ENCODE data around the gene KRTAP12-3.
"Not testable (repeated sequence)": the region's sequence is repeated elsewhere in the genome, so short reads cannot be mapped to it uniquely, and the experiment has no call there.

Gene KRTAP12-3

GRCh38 chr21:44627181-44627822 is 30.4 kb upstream of the KRTAP12-3 start:
- DNase-seq (ENCODE audit: low spot score), result not testable (repeated sequence)

DNA sequence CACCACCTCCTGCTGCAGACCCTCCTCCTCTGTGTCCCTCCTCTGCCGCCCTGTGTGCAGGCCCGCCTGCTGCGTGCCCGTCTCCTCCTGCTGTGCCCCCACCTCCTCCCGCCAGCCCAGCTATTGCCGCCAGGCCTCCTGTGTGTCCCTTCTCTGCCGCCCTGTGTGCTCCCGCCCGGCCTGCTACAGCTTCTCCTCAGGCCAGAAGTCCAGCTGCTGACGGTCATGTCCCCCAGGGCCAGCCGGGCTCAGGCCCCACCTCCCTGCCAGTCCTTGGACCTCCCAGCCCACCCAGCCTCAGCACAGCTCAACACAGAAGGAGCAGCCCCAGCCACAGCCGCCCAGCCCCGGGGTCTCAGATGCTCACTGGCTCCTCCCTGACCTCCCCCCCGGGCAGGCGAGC is 29.9 kb upstream of the KRTAP12-3 start:
- DNase-seq (ENCODE audit: low spot score), result not testable (repeated sequence)

GRCh38 chr21:44628707-44629391 is 28.9 kb upstream of the KRTAP12-3 start:
- DNase-seq (ENCODE audit: low spot score), result no peak

GRCh38 chr21:44630440-44630839 is 27.3 kb upstream of the KRTAP12-3 start:
- no peak for DNase-seq (ENCODE audit: low spot score)

DNA sequence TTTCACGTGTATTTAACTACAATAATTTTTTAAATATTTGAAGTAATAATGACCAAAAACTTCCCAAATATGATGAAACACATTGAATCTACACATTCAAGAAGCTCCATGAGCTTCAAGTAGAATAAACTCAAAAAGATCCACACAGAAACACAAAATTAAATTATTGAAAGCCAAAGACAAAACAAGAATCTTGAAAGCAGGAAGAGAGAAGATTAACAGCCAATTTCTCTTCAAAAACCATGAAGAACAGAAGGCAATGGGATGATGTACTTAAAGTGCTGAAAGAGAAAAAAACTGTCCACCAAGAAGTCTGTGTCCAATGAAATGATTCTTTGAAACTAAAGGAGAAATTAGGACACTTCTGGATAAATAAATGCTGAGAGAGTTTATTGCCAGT is 25.7 kb upstream of the KRTAP12-3 start:
- no peak for DNase-seq (ENCODE audit: low spot score)

GRCh38 chr21:44636209-44637017 is 21.3 kb upstream of the KRTAP12-3 start:
- no peak for DNase-seq (ENCODE audit: low spot score)

GRCh38 chr21:44637018-44637850 is 20.5 kb upstream of the KRTAP12-3 start, which contains the start of gene KRTAP10-10:
KRTAP10-10 (plus strand) TSS chr21:44637356; CDS start chr21:44637418, 62 bp downstream.
- no peak for DNase-seq (ENCODE audit: low spot score)

- not testable (repeated sequence) for DNase-seq (ENCODE audit: low spot score)
Observed at GRCh38 chr21:44637851-44638348, 19.8 kb upstream of the KRTAP12-3 start.

DNA sequence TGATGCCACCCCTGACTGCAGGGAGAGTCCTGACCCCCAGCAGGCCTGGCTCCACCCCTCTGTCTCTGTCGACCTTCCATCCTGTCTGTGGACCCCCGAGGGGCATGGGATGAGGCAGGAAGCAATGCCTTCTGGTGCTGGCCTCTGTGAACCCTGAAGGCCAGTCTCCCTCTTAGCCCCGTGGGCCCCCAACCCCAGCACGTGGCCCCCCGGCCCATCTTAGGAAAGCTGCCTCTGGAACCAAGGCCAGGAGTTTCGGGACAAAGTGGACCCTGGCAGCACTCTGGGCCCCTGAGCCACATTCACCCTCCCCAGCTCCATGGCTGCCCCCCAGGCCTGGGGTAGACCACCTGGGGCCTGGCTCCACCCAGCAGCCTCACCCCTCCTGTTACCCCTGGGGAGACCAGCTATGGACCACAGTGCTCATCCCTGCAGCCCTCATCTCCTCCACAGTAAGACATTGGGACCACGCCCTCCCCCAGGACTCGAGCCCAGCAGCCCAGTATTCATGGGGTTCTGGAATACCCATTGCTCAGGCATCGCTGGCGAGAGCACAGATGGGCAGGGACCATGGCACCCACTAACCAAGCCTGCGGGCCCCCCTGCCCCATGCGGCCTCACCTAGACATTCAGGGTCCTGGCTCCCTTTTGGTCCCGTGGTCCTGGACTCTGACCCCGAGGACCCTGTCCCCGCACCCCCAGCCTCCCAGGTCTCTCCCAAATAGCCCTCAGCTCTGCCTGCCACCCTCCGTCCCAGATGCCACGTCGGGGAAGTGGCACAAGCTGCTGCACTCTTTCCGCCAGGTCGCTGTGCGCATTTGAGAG is 19.0 kb upstream of the KRTAP12-3 start:
- not testable (repeated sequence) for DNase-seq (ENCODE audit: low spot score)

- no peak for DNase-seq (ENCODE audit: low spot score)
Observed at GRCh38 chr21:44639331-44639655, 18.4 kb upstream of the KRTAP12-3 start.

DNA sequence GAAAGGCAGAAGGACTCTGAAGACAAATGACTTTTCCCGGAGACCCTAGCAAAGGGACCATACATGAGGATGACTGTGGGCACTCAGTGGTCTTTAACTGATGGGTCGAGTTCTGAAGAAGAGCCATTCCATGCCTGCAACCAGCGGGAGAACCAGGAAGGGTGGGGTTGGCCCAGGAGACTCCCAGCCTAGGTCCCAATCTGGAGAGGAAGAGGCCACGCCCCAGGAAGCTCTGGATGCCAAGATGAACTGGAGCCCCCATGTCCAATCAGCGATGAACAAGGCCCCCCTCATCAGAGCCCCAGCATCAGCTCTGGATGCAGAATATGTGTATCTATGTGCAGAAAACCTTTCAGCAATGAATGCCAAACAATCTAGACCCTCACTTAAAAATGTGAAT is 17.0 kb upstream of the KRTAP12-3 start:
- no peak for DNase-seq (ENCODE audit: low spot score)

DNA sequence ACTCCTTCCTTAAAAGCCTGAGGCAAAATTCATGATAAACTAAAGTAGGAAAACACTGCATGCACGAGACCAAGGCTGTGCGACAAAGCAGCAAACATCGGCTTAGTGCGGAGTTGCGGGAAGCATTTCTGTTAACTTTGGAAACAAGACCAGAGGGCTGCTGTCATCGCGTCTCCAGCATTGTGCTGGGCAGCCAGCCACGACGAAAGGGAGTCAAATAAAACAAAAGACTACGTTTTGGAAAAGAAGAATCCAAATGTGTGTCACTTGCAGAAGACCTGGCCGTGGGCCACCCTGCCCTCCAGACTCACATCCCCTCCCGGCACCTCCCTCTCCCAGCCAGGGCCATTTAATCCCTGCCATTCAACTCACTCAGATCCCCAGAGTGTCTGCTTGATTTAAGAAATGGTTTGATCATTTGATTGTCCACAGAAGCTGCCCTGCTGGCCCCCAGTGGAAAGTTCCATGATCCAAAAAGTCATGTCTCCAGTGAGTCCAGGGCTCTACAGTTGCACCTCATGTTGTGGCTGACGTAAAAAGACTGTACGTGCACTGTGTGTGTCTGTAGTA is 13.9 kb upstream of the KRTAP12-3 start:
- no peak for DNase-seq (ENCODE audit: low spot score)

- DNase-seq (ENCODE audit: low spot score), result no peak
Observed at GRCh38 chr21:44644878-44645277, 12.9 kb upstream of the KRTAP12-3 start.

DNA sequence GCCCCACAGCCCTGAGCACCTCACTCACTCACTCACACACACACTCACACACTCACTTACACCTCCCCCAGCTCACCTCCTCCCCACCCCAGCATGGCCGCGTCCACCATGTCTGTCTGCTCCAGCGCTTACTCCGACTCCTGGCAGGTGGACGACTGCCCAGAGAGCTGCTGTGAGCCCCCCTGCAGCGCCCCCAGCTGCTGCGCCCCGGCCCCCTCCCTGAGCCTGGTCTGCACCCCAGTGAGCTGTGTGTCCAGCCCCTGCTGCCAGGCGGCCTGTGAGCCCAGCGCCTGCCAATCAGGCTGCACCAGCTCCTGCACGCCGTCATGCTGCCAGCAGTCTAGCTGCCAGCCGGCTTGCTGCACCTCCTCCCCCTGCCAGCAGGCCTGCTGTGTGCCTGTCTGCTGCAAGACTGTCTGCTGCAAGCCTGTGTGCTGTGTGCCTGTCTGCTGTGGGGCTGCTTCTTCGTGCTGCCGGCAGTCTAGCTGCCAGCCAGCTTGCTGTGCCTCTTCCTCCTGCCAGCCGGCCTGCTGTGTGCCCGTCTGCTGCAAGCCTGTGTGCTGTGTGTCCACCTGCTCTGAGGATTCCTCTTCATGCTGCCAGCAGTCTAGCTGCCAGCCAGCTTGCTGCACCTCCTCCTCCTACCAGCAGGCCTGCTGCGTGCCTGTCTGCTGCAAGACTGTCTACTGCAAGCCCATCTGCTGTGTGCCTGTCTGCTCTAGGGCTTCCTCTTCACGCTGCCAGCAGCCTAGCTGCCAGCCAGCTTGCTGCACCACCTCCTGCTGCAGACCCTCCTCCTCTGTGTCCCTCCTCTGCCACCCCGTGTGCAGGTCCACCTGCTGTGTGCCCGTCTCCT is 11.1 kb upstream of the KRTAP12-3 start, which contains the start of gene KRTAP10-11:
KRTAP10-11 (plus strand) TSS at position 49 of the 856 bp plus-strand sequence; CDS start at position 94, 45 bp downstream.
- not testable (repeated sequence) for DNase-seq (ENCODE audit: low spot score)

DNA sequence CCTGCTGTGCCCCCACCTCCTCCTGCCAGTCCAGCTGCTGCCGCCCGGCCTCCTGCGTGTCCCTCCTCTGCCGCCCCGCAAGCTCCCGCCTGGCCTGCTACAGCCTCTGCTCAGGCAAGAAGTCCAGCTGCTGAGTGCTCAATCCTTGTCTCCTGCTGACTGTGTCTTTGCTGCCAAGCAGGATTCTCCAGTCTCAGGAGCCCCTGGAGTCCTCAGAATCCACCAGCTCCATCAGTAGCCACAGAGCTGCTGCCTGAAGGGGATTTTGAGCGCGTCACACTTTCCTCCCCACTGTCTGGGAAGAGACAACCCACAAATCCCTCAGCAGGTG is 10.5 kb upstream of the KRTAP12-3 start:
- no peak for DNase-seq (ENCODE audit: low spot score)

DNA sequence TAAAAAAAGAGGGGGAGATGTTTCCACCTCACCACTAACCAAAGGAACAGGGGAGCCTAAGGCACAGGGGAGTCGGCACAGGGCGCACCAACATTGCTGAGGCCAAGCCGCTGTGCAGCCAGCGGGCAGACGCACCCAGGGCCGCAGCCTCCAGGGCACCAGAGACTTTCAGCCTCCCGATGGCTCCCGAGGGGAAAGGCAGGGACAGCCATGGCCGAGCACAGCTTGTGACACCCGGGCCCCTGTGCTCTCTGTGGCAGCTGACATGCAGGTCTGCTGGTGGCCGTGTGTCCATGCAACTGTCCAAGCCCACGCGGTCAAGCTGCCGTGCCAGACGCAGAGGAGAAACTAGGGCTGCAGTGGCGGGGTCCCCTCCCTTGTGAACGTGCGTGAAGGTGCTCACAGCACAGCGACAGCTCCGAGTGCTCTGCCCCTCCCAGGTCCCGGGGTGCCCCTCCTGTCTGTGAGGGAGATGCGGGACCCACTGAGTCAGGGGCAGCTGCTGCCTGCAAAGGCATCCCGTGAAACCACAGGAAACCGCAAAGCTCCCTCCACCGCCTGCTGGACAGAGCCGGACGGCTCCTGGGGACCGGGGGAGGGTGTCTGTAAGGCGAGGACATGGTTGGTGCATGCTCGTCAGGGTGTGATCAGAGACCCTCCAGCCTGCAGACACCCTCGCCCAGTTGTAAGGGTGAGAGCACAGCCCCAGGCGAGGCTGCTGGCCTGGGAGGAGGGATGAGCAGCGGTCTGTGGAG is 9.0 kb upstream of the KRTAP12-3 start:
- DNase-seq (ENCODE audit: low spot score), result no peak

- DNase-seq (ENCODE audit: low spot score), result no peak
Observed at GRCh38 chr21:44649521-44650100, 8.1 kb upstream of the KRTAP12-3 start.

DNA sequence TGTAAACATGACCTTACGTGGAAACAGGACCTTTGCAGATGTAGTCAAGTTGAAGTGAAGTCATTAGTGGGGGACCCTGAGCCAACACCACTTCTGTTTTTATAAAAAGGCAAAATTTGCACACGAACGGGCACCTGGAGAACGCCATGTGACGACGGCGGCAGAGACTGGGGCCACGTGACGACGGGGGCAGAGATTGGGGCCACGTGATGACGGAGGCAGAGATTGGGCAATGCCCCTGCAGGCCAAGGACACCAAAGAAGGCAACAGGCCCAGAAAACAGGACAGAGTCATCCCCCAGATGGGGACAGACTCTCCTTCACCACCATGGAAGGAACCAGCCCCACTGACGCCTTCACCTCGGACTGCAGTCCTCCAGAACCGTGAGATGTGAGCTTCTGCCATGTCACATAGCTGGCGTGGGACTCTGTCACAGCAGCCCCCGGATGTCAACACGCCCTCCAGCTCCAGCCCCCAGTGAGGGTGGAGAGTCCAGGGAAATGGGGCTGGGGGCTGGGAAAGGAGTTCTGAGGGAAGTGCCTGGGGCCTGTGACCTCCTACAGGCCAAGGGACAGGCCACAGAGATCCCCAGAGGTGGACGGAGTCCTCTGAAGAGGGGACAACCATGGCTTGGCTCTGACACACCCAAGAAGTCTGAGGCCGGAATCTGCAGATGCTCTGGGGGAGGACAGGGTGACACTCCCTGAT is 7.3 kb upstream of the KRTAP12-3 start:
- DNase-seq (ENCODE audit: low spot score), result no peak

Data from LoVo (cell line).